Activated CD4-positive, alpha-beta T cell treated with anti-CD3 and anti-CD28 coated beads for 36 hours (primary cell): ENCODE measurements around the gene TFAP2A. TPM values are rescaled to one million over a fixed set of nuclear protein-coding genes. Genes with fewer than 3 reads are reported as not detected.
A peak's percentile ranks its signal among the peaks of the same experiment; 100 is the strongest.

ENCODE experiments used
- ATAC-seq: fragments of 200-7000 bp; cut with Tn5 transposase; one replicate; pipeline ENCODE4 v1.10.0; 2021; ENCODE audit warnings: mild to moderate bottlenecking, moderate library complexity
- CTCF ChIA-PET: fragments of 350-600 bp; sonication (Branson Sonifier 250); formaldehyde crosslinking; loops from one replicate; lab custom pipeline; 2021; ENCODE audit warnings: antibody characterized with exemption; lab: Charles Lee
- POLR2A ChIA-PET: fragments of 350-600 bp; sonication (Branson Sonifier 250); formaldehyde crosslinking; loops from one replicate; lab custom pipeline; 2021; ENCODE audit warnings: antibody characterized with exemption, inconsistent platforms; lab: Charles Lee
- DNase-seq: peaks from one replicate; pipeline ENCODE4 v3.0.0-alpha.2; 2020
- H3K27ac Mint-ChIP-seq: one replicate; pipeline ENCODE4 v1.8.0; 2021; ENCODE audit warnings: mixed read lengths
- H3K27me3 Mint-ChIP-seq: one replicate; pipeline ENCODE4 v1.8.0; 2021; ENCODE audit warnings: mixed read lengths
- H3K36me3 Mint-ChIP-seq: one replicate; pipeline ENCODE4 v1.8.0; 2021; ENCODE audit warnings: low read depth, mixed read lengths
- H3K4me1 Mint-ChIP-seq: one replicate; pipeline ENCODE4 v1.8.0; 2021; ENCODE audit warnings: mixed read lengths
- H3K4me3 Mint-ChIP-seq: one replicate; pipeline ENCODE4 v1.8.0; 2021; ENCODE audit warnings: mild to moderate bottlenecking, moderate library complexity, mixed read lengths
- H3K9me3 Mint-ChIP-seq: one replicate; pipeline ENCODE4 v1.8.0; 2021; ENCODE audit warnings: low read depth, mixed read lengths
- intact Hi-C, 2 experiments: fragments of 100-400 bp; cut with DNase I in 1 of 2; cut with micrococcal nuclease in 1 of 2; formaldehyde crosslinking; loops; one replicate each; pipeline versions ENCODE4 v1.14.2 to v1.15.1; 2022 to 2024; cut with DNase I, micrococcal nuclease
- total RNA-seq, 2 experiments: library from RNA; stranded (reverse); gene quantifications; one replicate each; pipeline ENCODE4 v1.2.3, GENCODE V29; 2021

Gene TFAP2A
- total RNA-seq, 2 experiments from 2014 or later = 0.23 to 0.26 TPM

GRCh38 chr6:10404799-10405512, 9.9 kb downstream of the TFAP2A start:
- ChIA-PET POLR2A (interaction anchor here (0.7 kb wide), 1 partner anchor 1904 kb away, joined by 4 read pairs; no protein-coding TSS in a partner anchor), CTCF (interaction anchor here (1.0 to 1.8 kb wide), 2 partner anchors 9 to 16 kb away, joined by 4 to 9 read pairs; no protein-coding TSS in a partner anchor)
- H3K4me1 Mint-ChIP-seq = peaks cover 7% of the 10 kb centered on the region
- ATAC-seq = no peak
- peaks cover 9% of the 10 kb centered on the region for H3K36me3 Mint-ChIP-seq
- DNase-seq = no peak
- peaks cover 61% of the 10 kb centered on the region for H3K27me3 Mint-ChIP-seq
- H3K4me3 Mint-ChIP-seq = peak overlapping the region; percentile 71
- peaks cover 13% of the 10 kb centered on the region for H3K9me3 Mint-ChIP-seq
- intact Hi-C loops = loop anchor here (1.0 to 10.0 kb wide), 10 partner anchors 7 to 1970 kb away; partner anchors contain the start of genes SMIM13 (in 2 of the 2), TMEM14B (in 2 of the 2), C6orf52 (in 1 of the 2) and MAK (in 1 of the 2)
- peak overlapping the region; percentile 84 for H3K27ac Mint-ChIP-seq

DNA sequence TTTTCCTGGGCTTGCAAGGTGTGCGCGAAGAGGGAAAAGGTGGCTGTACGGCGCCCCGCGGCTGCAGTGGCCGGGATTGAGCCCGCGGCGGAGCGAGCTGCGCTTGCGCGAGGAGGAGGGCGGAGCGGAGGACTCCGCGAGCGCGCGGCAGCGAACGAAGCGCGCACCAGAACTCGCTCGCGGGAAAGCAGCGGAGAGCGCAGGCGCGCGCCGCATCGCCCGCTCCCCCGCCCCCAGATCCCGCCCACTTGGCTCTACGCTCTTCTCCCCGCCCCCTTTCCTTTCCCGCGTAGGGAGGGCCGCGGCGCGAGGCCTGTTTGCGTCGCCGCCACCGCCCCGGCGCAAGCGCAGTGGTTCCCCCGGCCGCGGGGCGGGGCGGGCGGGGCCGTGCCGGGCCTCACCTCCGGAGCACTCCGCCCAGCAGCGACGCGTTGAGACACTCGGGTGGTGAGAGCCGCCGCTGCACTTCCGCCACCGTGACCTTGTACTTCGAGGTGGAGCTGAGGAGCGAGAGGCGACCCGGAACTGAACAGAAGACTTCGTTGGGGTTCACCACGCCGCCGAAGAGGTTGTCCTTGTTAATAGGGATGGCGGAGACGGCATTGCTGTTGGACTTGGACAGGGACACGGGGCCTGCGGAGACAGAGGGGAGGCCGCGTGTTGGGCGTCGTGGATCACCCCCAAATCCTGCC, 10.6 kb downstream of the TFAP2A start:
- peaks cover 7% of the 10 kb centered on the region for H3K4me1 Mint-ChIP-seq
- ATAC-seq (peak; percentile 95), DNase-seq (peak; percentile 95)
- H3K27ac Mint-ChIP-seq = peak overlapping the region; percentile 84
- H3K9me3 Mint-ChIP-seq = peaks cover 11% of the 10 kb centered on the region
- intact Hi-C loops = loop anchor here (1.0 to 10.0 kb wide), 10 partner anchors 8 to 1969 kb away; partner anchors contain the start of genes SMIM13 (in 2 of the 2), TMEM14B (in 2 of the 2), C6orf52 (in 1 of the 2) and MAK (in 1 of the 2)
- ChIA-PET CTCF (interaction anchor here (0.7 to 1.0 kb wide), 3 partner anchors 10 to 232 kb away, joined by 3 to 4 read pairs (median 3); no protein-coding TSS in a partner anchor), POLR2A (no interaction called here)
- H3K27me3 Mint-ChIP-seq = peaks cover 60% of the 10 kb centered on the region
- H3K36me3 Mint-ChIP-seq = peaks cover 3% of the 10 kb centered on the region
- H3K4me3 Mint-ChIP-seq = peak overlapping the region; percentile 71

- intact Hi-C loops = loop anchor here (1.0 to 10.0 kb wide), 10 partner anchors 9 to 1968 kb away; partner anchors contain the start of genes SMIM13 (in 2 of the 2), TMEM14B (in 2 of the 2), C6orf52 (in 1 of the 2) and MAK (in 1 of the 2)
- peaks cover 2% of the 10 kb centered on the region for H3K36me3 Mint-ChIP-seq
- ATAC-seq (peak; percentile 1), DNase-seq (no peak)
- CTCF ChIA-PET = interaction anchor here (0.7 to 1.0 kb wide), 2 partner anchors 17 to 231 kb away, joined by 3 read pairs; no protein-coding TSS in a partner anchor
- H3K4me1 Mint-ChIP-seq = peaks cover 7% of the 10 kb centered on the region
- H3K27ac Mint-ChIP-seq = no peak overlapping the region
- POLR2A ChIA-PET = no interaction called here
- peak overlapping the region; percentile 71 for H3K4me3 Mint-ChIP-seq
- peaks cover 11% of the 10 kb centered on the region for H3K9me3 Mint-ChIP-seq
- peaks cover 62% of the 10 kb centered on the region for H3K27me3 Mint-ChIP-seq
These were observed 11.3 kb downstream of the TFAP2A start for GRCh38 chr6:10403385-10404106.

DNA sequence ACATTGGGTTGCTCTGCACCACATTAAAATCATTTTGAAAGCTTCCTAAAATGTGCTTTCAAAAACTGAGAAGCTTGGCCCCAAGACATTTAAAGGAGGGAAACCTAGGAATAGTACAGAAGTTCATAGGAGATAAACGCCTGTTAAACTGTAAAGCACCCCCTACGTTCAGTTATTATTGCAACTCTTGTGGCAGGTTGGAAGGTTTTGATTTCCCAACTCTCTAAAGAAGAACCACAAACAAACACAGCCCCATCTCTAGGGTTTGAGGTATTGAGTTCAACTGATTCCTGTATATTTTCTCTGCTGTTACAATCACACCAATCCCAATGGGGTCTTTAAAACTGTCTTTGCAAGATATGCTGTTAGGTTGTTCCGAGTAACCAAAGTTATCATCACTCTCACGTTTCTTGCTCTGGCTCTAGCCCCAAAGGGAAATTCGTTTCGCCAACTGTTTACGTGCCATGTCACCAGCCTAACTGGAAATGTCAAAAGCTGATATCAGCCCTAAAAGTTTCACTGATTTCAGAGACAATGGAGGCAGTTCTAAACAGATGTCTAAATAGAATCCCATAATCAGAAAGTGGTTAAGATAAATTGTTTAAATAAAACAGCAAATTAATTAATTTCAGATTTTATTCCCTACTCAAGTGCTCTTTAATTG, 12.1 kb downstream of the TFAP2A start:
- no peak overlapping the region for H3K27ac Mint-ChIP-seq
- peaks cover 61% of the 10 kb centered on the region for H3K27me3 Mint-ChIP-seq
- ATAC-seq (no peak), DNase-seq (no peak)
- intact Hi-C loops = loop anchor here in 1 of 2 experiments (10.0 kb wide), 1 partner anchor 692 kb away; the partner anchor contains the start of gene SMIM13
- H3K9me3 Mint-ChIP-seq = peaks cover 9% of the 10 kb centered on the region
- peaks cover 2% of the 10 kb centered on the region for H3K36me3 Mint-ChIP-seq
- CTCF ChIA-PET = interaction anchor here (1.3 kb wide), 1 partner anchor 12 kb away, joined by 4 read pairs; the partner anchor contains the start of gene TFAP2A
- H3K4me3 Mint-ChIP-seq = peak overlapping the region; percentile 71
- POLR2A ChIA-PET = no interaction called here
- H3K4me1 Mint-ChIP-seq = peaks cover 7% of the 10 kb centered on the region

- H3K9me3 Mint-ChIP-seq = peaks cover 9% of the 10 kb centered on the region
- H3K4me3 Mint-ChIP-seq = no peak overlapping the region
- DNase-seq (no peak), ATAC-seq (no peak)
- CTCF ChIA-PET = interaction anchor here (1.3 kb wide), 2 partner anchors 13 to 18 kb away, joined by 4 read pairs; partner anchors contain the start of gene TFAP2A
- H3K36me3 Mint-ChIP-seq = peaks cover 2% of the 10 kb centered on the region
- no peak overlapping the region for H3K27ac Mint-ChIP-seq
- POLR2A ChIA-PET = no interaction called here
- H3K27me3 Mint-ChIP-seq = peaks cover 59% of the 10 kb centered on the region
- H3K4me1 Mint-ChIP-seq = peaks cover 7% of the 10 kb centered on the region
- intact Hi-C loops = loop anchor here in 1 of 2 experiments (10.0 kb wide), 1 partner anchor 693 kb away; the partner anchor contains the start of gene SMIM13
These were observed 13.1 kb downstream of the TFAP2A start for GRCh38 chr6:10401632-10402223.

GRCh38 chr6:10401004-10401536, 13.8 kb downstream of the TFAP2A start:
- no peak for DNase-seq
- intact Hi-C loops = loop anchor here in 1 of 2 experiments (10.0 kb wide), 1 partner anchor 694 kb away; the partner anchor contains the start of gene SMIM13
- ChIA-PET POLR2A (no interaction called here), CTCF (interaction anchor here (1.3 kb wide), 1 partner anchor 17 kb away, joined by 4 read pairs; no protein-coding TSS in a partner anchor)
- Mint-ChIP-seq H3K4me1 (peaks cover 7% of the 10 kb centered on the region), H3K4me3 (no peak overlapping the region), H3K36me3 (peaks cover under 1% of the 10 kb centered on the region), H3K27ac (no peak overlapping the region), H3K27me3 (peaks cover 57% of the 10 kb centered on the region), H3K9me3 (peaks cover 9% of the 10 kb centered on the region)
- ATAC-seq = no peak

GRCh38 chr6:10400330-10400729, 14.5 kb downstream of the TFAP2A start:
- ChIA-PET POLR2A (no interaction called here), CTCF (interaction anchor here (1.4 kb wide), 1 partner anchor 10 kb away, joined by 3 read pairs; no protein-coding TSS in a partner anchor)
- Mint-ChIP-seq H3K36me3 (no peaks in the 10 kb centered on the region), H3K9me3 (peaks cover 6% of the 10 kb centered on the region), H3K4me3 (no peak overlapping the region), H3K4me1 (peaks cover 7% of the 10 kb centered on the region), H3K27ac (no peak overlapping the region), H3K27me3 (peaks cover 60% of the 10 kb centered on the region)
- intact Hi-C loops = loop anchor here in 1 of 2 experiments (10.0 kb wide), 1 partner anchor 694 kb away; the partner anchor contains the start of gene SMIM13
- no peak for ATAC-seq
- no peak for DNase-seq

DNA sequence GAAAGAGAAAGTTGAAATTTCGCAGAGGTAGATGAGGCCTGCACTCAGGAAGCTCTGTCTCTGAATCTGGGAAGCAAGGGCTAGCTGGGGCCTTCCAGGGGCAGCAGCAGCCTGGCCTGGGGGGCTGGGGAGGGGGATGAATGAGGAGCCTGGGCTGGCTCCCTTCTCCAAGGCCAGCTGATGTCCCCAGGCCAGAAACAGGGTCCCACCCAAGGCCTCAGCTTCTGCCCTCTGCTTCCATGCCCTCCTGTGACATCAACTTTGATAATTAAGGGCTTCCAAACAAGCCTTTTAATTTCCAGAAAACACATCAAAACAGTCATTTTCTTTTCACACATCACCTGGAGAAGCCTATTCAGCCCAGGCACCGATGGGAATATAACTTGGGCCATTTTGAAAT, 15.4 kb downstream of the TFAP2A start:
- peaks cover 6% of the 10 kb centered on the region for H3K4me1 Mint-ChIP-seq
- H3K9me3 Mint-ChIP-seq = peaks cover 4% of the 10 kb centered on the region
- ChIA-PET POLR2A (no interaction called here), CTCF (interaction anchor here (0.6 to 1.4 kb wide), 2 partner anchors 11 to 111 kb away, joined by 3 read pairs; no protein-coding TSS in a partner anchor)
- DNase-seq = no peak
- H3K27ac Mint-ChIP-seq = no peak overlapping the region
- no peaks in the 10 kb centered on the region for H3K36me3 Mint-ChIP-seq
- no peak overlapping the region for H3K4me3 Mint-ChIP-seq
- intact Hi-C loops = no loop called here
- peaks cover 66% of the 10 kb centered on the region for H3K27me3 Mint-ChIP-seq
- ATAC-seq = no peak

- DNase-seq = no peak
- Mint-ChIP-seq H3K36me3 (no peaks in the 10 kb centered on the region), H3K4me1 (peaks cover 4% of the 10 kb centered on the region), H3K9me3 (peaks cover 4% of the 10 kb centered on the region), H3K27me3 (peaks cover 71% of the 10 kb centered on the region), H3K27ac (no peak overlapping the region), H3K4me3 (no peak overlapping the region)
- intact Hi-C loops = no loop called here
- POLR2A ChIA-PET = no interaction called here
- CTCF ChIA-PET = interaction anchor here (0.6 to 1.4 kb wide), 2 partner anchors 12 to 112 kb away, joined by 3 read pairs; no protein-coding TSS in a partner anchor
- ATAC-seq = no peak
These were observed 16.2 kb downstream of the TFAP2A start for GRCh38 chr6:10398446-10399218.
